Liver (tissue), 9 donors: ENCODE results near the gene CLCF1. TPM values are rescaled to one million over a fixed set of nuclear protein-coding genes. Genes with fewer than 3 reads are reported as not detected.

Experiments
- DNase-seq: peaks from one replicate; pipeline ENCODE4 v3.0.0-alpha.2; 2017; ENCODE audit warnings: low spot score
- H3K27ac ChIP-seq, 2 donors: one replicate each; pipeline ENCODE4 v1.7.0; 2013; ENCODE audit warnings: inconsistent platforms in 2 of 2, low read length in 2 of 2, control low read depth in 1 of 2, low read depth in 1 of 2, mild to moderate bottlenecking in 1 of 2
- H3K27me3 ChIP-seq, 4 donors: one replicate each; pipeline versions ENCODE4 v1.6.1 to v1.7.0; 2013; ENCODE audit warnings: low read length in 3 of 4, inconsistent platforms in 1 of 4, mild to moderate bottlenecking in 1 of 4, moderate library complexity in 1 of 4; ENCODE audit not compliant: control insufficient read depth in 4 of 4, insufficient read depth in 4 of 4
- H3K36me3 ChIP-seq, 4 donors: one replicate each; pipeline versions ENCODE4 v1.6.1 to v1.7.0; 2013; ENCODE audit warnings: low read length in 3 of 4, mild to moderate bottlenecking in 3 of 4, low read depth in 1 of 4, moderate library complexity in 1 of 4; ENCODE audit not compliant: control insufficient read depth in 4 of 4, insufficient read depth in 3 of 4
- H3K4me1 ChIP-seq, 4 donors: one replicate each; pipeline versions ENCODE4 v1.6.1 to v1.7.0; 2013; ENCODE audit warnings: low read length in 3 of 4, mild to moderate bottlenecking in 3 of 4, moderate library complexity in 1 of 4; ENCODE audit not compliant: control insufficient read depth in 4 of 4, insufficient read depth in 4 of 4
- H3K4me3 ChIP-seq, 3 donors: one replicate each; pipeline versions ENCODE4 v1.6.1 to v1.7.0; 2013; ENCODE audit warnings: low read length in 3 of 3, control low read depth in 1 of 3, low read depth in 1 of 3, mild to moderate bottlenecking in 1 of 3
- H3K9ac ChIP-seq, 2 donors: one replicate each; pipeline ENCODE4 v1.7.0; 2013; ENCODE audit warnings: low read length in 2 of 2, mild to moderate bottlenecking in 2 of 2, moderate library complexity in 2 of 2, control low read depth in 1 of 2, low read depth in 1 of 2
- H3K9me3 ChIP-seq, 4 donors: one replicate each; pipeline versions ENCODE4 v1.6.1 to v1.7.0; 2013; ENCODE audit warnings: low read length in 3 of 4; ENCODE audit not compliant: control insufficient read depth in 4 of 4
- ATF3 ChIP-seq: IDR thresholded peaks from 2 replicates; pipeline ENCODE4 v1.6.1; 2016; ENCODE audit warnings: antibody characterized with exemption
- CTCF ChIP-seq: fragments of 150-350 bp; IDR thresholded peaks from 2 replicates; pipeline ENCODE4 v1.5.1; 2017; ENCODE audit warnings: improper control_type of control experiment, low read depth, low read length; ENCODE audit not compliant: missing input control
- EGR1 ChIP-seq, 2 donors: IDR thresholded peaks; 2 replicates each; pipeline ENCODE4 v1.6.1; 2016 to 2018; ENCODE audit warnings: antibody characterized with exemption in 2 of 2, low read depth in 2 of 2
- FOXA1 ChIP-seq: IDR thresholded peaks from 2 replicates; pipeline ENCODE4 v1.6.1; 2016; ENCODE audit warnings: antibody characterized with exemption
- FOXA2 ChIP-seq: IDR thresholded peaks from 2 replicates; pipeline ENCODE4 v1.6.1; 2016; ENCODE audit warnings: antibody characterized with exemption
- GABPA ChIP-seq, 2 donors: IDR thresholded peaks in 1 of 2; conservative IDR thresholded peaks in 1 of 2; 2 replicates each; pipeline ENCODE4 v1.6.1; 2016; ENCODE audit warnings: antibody characterized with exemption in 2 of 2, mild to moderate bottlenecking in 1 of 2, moderate library complexity in 1 of 2
- HNF4A ChIP-seq, 2 donors: conservative IDR thresholded peaks; 2 replicates each; pipeline ENCODE4 v1.6.1; 2016; ENCODE audit warnings: antibody characterized with exemption in 2 of 2, mild to moderate bottlenecking in 2 of 2
- HNF4G ChIP-seq: IDR thresholded peaks from 2 replicates; pipeline ENCODE4 v1.6.1; 2016; ENCODE audit warnings: antibody characterized with exemption
- JUND ChIP-seq, 2 donors: IDR thresholded peaks; 2 replicates each; pipeline ENCODE4 v1.6.1; 2016; ENCODE audit warnings: antibody characterized with exemption in 2 of 2
- MAX ChIP-seq: IDR thresholded peaks from 2 replicates; pipeline ENCODE4 v1.6.1; 2016; ENCODE audit warnings: antibody characterized with exemption
- NR2F2 ChIP-seq: IDR thresholded peaks from 2 replicates; pipeline ENCODE4 v1.6.1; 2016; ENCODE audit warnings: antibody characterized with exemption
- RAD21 ChIP-seq, 2 donors: IDR thresholded peaks; 2 replicates each; pipeline ENCODE4 v1.6.1; 2016; ENCODE audit warnings: antibody characterized with exemption in 2 of 2, mild to moderate bottlenecking in 2 of 2
- RXRA ChIP-seq, 2 donors: IDR thresholded peaks; 2 replicates each; pipeline ENCODE4 v1.6.1; 2017 to 2018; ENCODE audit warnings: antibody characterized with exemption in 2 of 2, mild to moderate bottlenecking in 1 of 2
- SP1 ChIP-seq: IDR thresholded peaks from 2 replicates; pipeline ENCODE4 v1.6.1; 2018; ENCODE audit warnings: antibody characterized with exemption, mild to moderate bottlenecking
- TAF1 ChIP-seq: conservative IDR thresholded peaks from 2 replicates; pipeline ENCODE4 v1.6.1; 2016; ENCODE audit warnings: antibody characterized with exemption, mild to moderate bottlenecking
- YY1 ChIP-seq: IDR thresholded peaks from 2 replicates; pipeline ENCODE4 v1.6.1; 2016; ENCODE audit warnings: antibody characterized with exemption, mild to moderate bottlenecking
- ZBTB33 ChIP-seq: IDR thresholded peaks from 2 replicates; pipeline ENCODE4 v1.6.1; 2016; ENCODE audit warnings: antibody characterized with exemption
- WGBS: extraction: QIAGEN DNeasy Blood & Tissue Kit; methylation state at CpG from one replicate; pipeline ENCODE4 v1.1.7; 2013; 5-methylcytosine and 5-hydroxymethylcytosine counted together
- polyA plus RNA-seq, 2 donors: library from polyadenylated mRNA; stranded (reverse) in 1 of 2; unstranded in 1 of 2; fragments of 200-250 nt in 1 of 2; fragments of >200 nt in 1 of 2; fragmentation: Nextera tagmentation in 1 of 2; extraction: Ambion mirVana in 1 of 2; gene quantifications; one replicate each; pipeline versions ENCODE4 v1.2.1 to v1.2.3, GENCODE V29; 2013 to 2015
- total RNA-seq, 2 donors: library from RNA; depleted of rRNA; stranded (reverse); fragments of >200 nt; gene quantifications; one replicate each; pipeline ENCODE4 v1.2.3, GENCODE V29; 2014
- donor health status: healthy.
- donor health status: healthy.
- donor health status: healthy.
- donor health status: healthy.
- donor health status: healthy.

CLCF1 gene
- total and polyA plus RNA-seq, 4 donors = 0.14 to 1.8 (median 0.20) TPM

- Histone ChIP-seq H3K9ac (no peak overlapping the region), H3K9me3 (no peaks in the 10 kb centered on the region), H3K36me3 (no peaks in the 10 kb centered on the region), H3K27me3 (no peaks in the 10 kb centered on the region), H3K27ac (no peak overlapping the region), H3K4me3 (no peak overlapping the region), H3K4me1 (peaks cover under 1 to 6% (median 6%) of the 10 kb centered on the region in 4 donors)
- no peak for TF ChIP-seq MAX
- no peak for TF ChIP-seq HNF4A (conservative IDR thresholded peaks at IDR 0.05)
- TF ChIP-seq JUND (IDR thresholded peaks at IDR 0.05) = no peak
- no peak for TF ChIP-seq NR2F2
- no peak for TF ChIP-seq SP1
- TF ChIP-seq CTCF = no peak
- TF ChIP-seq GABPA (IDR thresholded peaks at IDR 0.05 in 1 of 2, conservative IDR thresholded peaks at IDR 0.05 in 1 of 2) = no peak
- no peak for TF ChIP-seq FOXA2
- no peak for TF ChIP-seq FOXA1
- TF ChIP-seq YY1 = no peak
- TF ChIP-seq RXRA (IDR thresholded peaks at IDR 0.05) = no peak
- TF ChIP-seq TAF1 = no peak
- no peak for DNase-seq
- WGBS = 47% methylated on average over 12 of the region's 12 CpGs
Observed at GRCh38 chr11:67406969-67407687, 33.7 kb upstream of the CLCF1 start.

- DNase-seq = no peak
- H3K4me1 ChIP-seq = peaks cover 3 to 9% (median 7%) of the 10 kb centered on the region in 4 donors
- no peak overlapping the region for H3K4me3 ChIP-seq
- TF ChIP-seq HNF4A (conservative IDR thresholded peaks at IDR 0.05) = no peak
- no peak for TF ChIP-seq EGR1 (IDR thresholded peaks at IDR 0.05; ENCODE audit: low read depth in 2 of 2)
- TF ChIP-seq RAD21 (IDR thresholded peaks at IDR 0.05) = no peak
- no peak for TF ChIP-seq FOXA2
- TF ChIP-seq SP1 = no peak
- no peak for TF ChIP-seq JUND (IDR thresholded peaks at IDR 0.05)
- TF ChIP-seq HNF4G = no peak
- no peak for TF ChIP-seq RXRA (IDR thresholded peaks at IDR 0.05)
- TF ChIP-seq ATF3 = no peak
- TF ChIP-seq TAF1 = no peak
- TF ChIP-seq FOXA1 = no peak
- TF ChIP-seq ZBTB33 = no peak
- no peaks in the 10 kb centered on the region for H3K27me3 ChIP-seq
- no peaks in the 10 kb centered on the region for H3K36me3 ChIP-seq
- WGBS = 88% methylated on average over 18 of the region's 18 CpGs
- H3K27ac ChIP-seq = no peak overlapping the region
- H3K9ac ChIP-seq = no peak overlapping the region
- no peaks in the 10 kb centered on the region for H3K9me3 ChIP-seq
Observed at GRCh38 chr11:67406420-67406968, 33.1 kb upstream of the CLCF1 start.
